Cortex of kidney (tissue), 1 donor: ENCODE results near the gene SMAD1.
"Not testable (repeated sequence)": the region's sequence is repeated elsewhere in the genome, so short reads cannot be mapped to it uniquely, and the experiment has no call there.

ENCODE experiments used
- DNase-seq: peaks from one replicate; lab custom pipeline; 2025; lab: John Stamatoyannopoulos, UW

The SMAD1 gene

GRCh38 chr4:145564540-145564939 is 82.9 kb downstream of the SMAD1 start:
- DNase-seq = no peak

- no peak for DNase-seq
Observed at GRCh38 chr4:145565328-145565727, 83.7 kb downstream of the SMAD1 start.

DNA sequence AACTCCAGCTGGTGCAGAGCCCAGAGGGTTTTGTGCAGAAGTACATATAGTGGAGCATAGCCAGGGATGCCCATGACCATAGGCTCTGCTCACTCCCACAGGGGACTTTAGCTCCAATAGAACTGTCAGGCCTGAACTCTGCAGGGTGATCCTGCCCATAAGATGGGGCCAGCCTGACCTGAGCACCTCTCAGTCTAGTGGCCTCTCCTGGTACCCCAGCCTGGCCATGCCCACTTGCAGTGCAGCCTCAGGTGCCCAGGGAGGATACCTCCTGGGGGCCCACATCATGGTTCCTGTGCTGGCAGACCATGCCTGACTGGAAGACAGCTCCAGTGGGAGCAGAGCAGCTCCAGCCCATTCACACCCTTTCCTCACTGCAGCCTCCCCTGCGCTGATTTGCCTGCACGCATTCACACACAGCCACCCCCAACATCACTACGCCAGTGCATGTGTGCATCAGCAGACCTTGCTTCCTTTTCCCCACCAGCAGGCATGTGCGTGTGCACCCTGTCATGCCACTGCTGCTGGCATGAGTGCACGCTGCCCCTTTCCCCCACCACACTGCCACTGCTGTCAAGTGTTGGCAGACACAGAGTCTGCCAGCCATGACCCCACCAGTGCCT is 84.5 kb downstream of the SMAD1 start:
- DNase-seq = no peak

GRCh38 chr4:145566768-145567167 is 85.1 kb downstream of the SMAD1 start:
- no peak for DNase-seq

DNA sequence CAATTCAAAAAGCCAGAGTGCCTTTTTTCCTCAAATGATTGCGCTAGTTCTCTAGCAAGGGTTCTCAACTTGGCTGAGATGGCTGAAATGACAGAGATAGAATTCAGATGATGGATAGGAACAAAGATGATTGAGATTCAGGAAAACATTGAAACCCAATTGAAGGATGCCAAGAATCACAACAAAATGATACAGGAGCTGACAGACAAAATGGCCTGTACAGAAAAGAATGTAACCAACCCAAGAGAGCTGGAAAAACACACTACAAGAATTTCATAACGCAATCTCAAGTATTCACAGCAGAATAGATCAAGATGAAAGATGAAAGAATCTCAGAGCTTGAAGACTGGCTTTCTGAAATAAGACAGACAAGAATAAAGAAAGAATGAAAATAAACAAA is 85.9 kb downstream of the SMAD1 start:
- DNase-seq = no peak

- not testable (repeated sequence) for DNase-seq
Observed at GRCh38 chr4:145574546-145574945, 92.9 kb downstream of the SMAD1 start.

DNA sequence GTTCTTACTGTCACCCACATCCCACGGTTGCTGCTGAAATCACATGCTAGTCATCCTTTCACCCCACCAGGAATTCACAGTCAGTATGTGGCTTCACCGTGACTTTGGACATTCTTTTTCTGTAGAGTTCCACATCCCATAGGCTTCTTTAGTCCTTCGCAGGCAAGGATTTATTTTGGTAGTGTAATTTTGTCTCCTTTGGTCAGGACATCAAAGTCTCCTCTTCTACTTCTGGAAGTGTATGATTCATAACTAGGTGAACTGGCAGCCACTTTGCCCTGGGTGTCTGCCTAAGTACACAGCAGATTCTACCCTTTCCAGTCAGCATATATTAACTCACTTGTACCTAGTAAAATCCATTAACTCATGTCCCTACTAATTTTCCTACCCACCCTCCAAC is 99.3 kb downstream of the SMAD1 start:
- DNase-seq = no peak

DNA sequence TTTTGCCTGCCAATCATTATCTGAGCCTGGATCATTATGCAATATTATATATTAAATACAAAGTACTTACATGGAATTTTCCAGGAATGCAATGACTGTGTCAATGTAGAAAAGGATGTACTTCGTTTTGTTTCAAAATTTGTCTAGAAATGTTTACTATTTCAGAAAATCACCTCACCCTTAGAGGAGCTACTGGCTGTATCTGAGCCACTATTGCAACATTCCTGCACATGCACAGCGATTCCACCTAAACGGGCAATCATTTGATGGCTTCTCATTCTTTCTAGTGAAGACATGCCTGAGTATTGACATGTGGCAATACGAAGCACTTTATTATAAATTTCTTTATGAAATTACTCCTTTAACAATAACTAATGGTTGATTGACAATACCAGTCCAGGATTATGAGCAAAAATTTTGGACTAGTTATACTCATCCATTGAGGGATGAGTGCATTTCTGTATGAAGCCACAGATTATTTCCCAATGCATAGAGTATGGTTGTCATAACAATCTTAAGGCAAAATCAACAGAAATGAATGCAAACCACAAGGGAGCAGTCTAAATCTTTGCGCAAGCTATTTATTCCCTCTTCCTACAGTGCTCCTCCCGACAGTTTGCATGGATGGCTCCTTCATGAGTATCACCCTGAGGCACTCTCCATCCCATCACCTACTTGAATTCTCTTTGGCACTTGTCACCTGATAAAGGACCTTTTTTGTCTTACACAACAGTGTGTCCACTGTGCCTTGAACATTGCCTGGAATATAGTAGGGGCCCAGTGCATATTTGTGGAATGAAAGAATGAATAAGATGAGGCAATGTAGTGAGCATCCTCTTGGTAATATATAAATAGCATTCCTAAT is 101.8 kb downstream of the SMAD1 start:
- no peak for DNase-seq

DNA sequence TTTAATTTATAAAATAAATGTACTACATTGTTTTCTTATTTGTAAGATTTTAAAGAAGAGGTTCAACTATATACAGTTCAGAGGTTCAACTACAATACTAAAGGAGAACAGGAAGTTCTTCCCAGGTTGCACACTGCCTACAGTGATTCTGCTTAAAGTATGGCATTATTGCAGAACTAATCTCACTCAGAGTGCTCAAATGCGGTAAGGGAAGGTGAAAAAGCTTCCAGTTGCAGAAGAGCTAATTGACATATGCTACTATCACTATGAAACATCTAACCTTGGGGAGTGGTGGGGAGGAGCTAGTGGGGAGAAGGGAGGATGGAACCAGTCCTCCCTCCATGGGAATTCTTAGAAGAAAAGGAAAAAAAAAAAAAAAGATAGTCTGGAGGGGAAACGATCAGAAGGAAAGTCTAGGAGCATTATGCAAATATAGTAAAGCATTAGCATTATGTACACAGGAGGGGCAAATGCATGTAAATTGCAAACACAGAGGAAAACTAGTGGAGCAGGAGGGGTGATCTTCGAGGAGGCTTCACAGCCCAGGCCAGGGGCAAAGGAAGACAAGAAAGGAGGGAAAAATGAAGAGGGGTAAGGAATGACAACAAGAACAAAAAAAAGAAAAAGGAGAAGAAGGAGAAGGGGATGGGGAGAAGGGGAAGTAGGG is 105.6 kb downstream of the SMAD1 start:
- DNase-seq = no peak

- not testable (repeated sequence) for DNase-seq
Observed at GRCh38 chr4:145589381-145589780, 107.7 kb downstream of the SMAD1 start.

DNA sequence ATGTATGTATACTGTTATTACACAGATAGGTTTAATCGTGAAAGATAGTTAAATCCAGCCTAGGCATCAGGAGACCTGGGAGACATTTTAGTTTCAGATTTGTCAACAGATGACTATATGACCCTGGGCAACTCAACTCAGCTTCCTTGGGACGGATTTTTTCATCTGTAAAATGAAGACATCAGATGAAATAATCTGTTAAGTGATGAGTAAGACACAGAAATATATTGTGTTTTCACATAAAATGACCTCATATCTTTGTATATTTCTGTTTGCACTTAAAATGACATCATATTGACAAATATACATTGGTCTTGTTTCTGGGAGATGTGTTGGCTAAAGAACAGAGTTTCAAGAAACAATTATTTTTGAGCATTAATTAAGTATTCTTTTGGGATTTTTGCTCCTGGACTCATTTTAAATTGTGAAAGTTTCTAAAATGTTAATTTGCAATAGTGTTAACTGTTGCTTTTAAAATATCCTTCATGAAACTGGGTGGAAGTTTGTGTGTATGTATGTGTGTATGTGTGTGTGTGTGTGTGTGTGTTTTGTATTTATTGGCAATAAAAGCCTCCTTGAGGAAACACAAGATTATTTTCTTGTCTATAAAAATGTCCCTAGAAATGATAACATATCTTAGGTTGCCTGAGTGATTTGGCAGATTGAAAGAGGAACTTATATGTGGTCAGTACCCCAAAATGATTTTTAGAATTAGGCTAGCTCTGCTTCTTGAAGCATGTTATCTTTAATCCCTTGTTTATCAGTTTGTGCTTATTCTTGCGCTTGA is 108.5 kb downstream of the SMAD1 start:
- no peak for DNase-seq

DNA sequence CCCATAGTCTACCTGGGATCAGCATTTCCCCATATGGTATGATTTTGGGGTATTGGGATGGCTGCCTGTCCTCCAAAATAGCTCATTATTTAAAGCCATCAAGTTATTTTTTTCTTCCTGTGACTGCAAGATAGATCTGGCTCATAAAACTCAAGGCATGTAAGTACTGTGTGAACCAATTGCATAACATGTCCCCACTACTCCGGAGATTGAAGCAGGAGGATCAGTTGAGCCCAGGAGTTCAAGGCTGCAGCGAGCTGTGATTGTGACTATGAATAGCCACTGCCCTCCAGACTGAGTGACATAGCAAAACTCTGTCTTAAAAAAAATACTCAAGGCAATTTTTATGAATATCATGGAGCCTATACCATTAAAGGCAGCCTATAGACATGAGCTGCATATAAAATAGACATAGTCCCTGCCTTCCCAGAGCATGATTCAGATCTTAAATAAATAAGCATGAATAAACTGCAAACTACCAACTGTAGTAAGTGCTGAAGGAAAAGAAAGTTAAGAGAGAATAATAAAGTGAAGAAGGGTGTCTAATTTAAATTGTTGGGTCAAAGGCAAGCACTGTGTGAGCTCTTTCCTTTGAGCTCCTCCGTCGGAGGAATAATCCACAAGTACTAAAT is 120.6 kb downstream of the SMAD1 start:
- DNase-seq = no peak

GRCh38 chr4:145605941-145606340 is 124.3 kb downstream of the SMAD1 start:
- no peak for DNase-seq
